Measurements from ENCODE around the gene KLF14.
"Not testable (repeated sequence)": the region's sequence is repeated elsewhere in the genome, so short reads cannot be mapped to it uniquely, and the experiment has no call there.

Gene KLF14

DNA sequence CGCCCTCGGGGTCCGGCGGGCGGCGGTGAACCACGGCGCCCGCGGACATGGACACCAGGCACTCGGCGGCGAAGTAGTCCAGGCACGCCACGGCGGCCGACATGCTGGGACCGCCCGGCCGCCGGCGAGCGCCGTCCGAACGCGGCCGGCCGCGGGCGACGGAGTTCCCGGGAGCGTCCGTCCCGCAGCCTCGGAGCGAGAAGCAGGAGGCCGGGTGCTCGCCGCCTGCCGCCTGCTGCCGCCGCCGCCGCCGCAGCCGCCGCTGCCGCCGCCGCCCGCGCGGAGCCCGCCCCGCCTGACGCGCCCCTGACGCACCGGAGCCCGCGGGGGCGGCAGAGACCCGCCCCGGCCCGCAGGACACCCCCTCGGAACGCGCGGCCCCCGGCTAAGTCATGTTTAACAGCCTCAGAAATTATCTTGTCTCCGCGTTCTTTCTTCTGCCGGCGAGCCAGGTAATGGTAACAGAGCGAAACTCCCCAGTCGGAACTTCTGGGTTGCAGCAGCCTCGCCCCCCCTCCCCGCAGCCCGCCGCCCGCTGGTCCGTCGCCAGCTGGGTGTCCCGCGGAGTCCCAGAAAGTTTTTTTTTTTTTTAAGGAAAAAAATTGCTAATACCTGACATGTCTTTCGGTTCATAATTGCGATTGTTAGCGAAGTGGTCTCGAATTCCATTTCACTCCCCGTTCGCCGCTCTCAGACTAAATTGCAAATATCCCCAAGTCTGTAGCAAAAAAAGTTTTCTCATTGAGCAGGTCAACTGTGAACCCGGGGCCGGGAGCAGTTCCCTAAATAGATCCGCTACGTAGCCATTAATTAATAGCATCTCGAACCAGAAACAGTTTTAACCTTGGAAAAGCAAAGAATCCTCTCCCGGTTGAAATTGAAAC is at the start of gene KLF14:
TSS of gene KLF14 (minus strand) at position 277 of the 884 bp plus-strand sequence. CDS start at position 103, 174 bp downstream.
- DNase-seq (ENCODE audit: low read depth in 2 of 2, low spot score in 1 of 2) = no peak

DNA sequence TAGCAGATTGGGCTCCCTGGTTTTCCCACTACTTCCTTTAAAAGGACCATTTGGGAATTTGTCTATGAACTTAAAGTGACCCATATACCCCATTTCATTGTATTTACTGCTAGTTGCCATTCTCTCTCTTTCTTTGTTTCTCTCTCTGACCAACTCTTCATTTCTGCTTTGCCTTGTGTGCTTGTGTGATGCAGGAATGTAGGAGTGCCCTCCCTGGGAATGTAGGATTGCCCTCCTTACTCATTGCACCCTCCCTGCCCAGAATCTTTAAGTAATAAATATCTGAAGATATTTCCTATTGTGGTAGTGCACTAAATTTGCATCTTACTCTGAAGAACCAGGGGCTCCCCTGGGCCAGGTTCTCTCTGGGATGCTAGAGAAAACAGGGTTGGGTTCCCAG is 47.3 kb upstream of the KLF14 start:
- DNase-seq (ENCODE audit: low read depth in 2 of 2, low spot score in 1 of 2) = no peak

GRCh38 chr7:130777426-130777825 is 43.4 kb upstream of the KLF14 start:
- DNase-seq (ENCODE audit: low read depth in 2 of 2, low spot score in 1 of 2) = no peak

- DNase-seq (ENCODE audit: low read depth in 2 of 2, low spot score in 1 of 2) = not testable (repeated sequence)
Measured at GRCh38 chr7:130772456-130772855, 38.4 kb upstream of the KLF14 start.

DNA sequence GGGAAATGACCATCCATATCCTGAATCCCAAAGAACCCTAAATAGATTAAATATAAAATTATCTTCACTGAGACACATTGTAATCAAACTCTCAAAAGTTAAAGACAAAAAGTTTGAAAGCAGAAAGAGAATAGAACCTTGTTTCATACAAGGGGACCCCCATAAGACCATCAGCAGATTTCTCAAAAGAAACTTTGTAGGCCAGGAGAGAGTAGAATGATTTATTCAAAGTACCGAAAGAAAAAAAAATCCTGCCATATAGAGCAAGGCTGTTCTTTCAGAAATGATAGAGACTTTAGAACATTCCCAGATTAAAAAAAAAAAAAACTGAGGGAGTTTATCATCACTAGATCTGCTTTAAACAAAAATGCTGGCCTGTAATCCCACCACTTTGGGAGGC is 34.8 kb upstream of the KLF14 start:
- DNase-seq (ENCODE audit: low read depth in 2 of 2, low spot score in 1 of 2) = no peak

DNA sequence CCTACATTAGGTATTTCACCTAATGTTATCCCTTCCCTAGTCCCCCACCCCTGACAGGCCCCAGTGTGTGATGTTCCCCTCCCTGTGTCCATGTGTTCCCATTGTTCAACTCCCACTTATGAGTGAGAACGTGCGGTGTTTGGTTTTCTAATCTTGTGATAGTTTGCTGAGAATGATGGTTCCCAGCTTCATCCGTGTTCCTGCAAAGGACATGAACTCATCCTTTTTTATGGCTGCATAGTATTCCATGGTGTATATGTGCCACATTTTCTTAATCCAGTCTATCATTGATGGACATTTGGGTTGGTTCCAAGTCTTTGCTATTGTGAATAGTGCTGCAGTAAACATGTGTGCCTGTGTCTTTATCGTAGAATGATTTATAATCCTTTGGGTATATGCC is 30.6 kb upstream of the KLF14 start:
- not testable (repeated sequence) for DNase-seq (ENCODE audit: low read depth in 2 of 2, low spot score in 1 of 2)

- no peak for DNase-seq (ENCODE audit: low read depth in 2 of 2, low spot score in 1 of 2)
Measured at GRCh38 chr7:130758429-130759056, 24.5 kb upstream of the KLF14 start.

GRCh38 chr7:130756316-130756715 is 22.3 kb upstream of the KLF14 start:
- DNase-seq (ENCODE audit: low read depth in 2 of 2, low spot score in 1 of 2) = no peak

- DNase-seq (ENCODE audit: low read depth in 2 of 2, low spot score in 1 of 2) = no peak
Measured at GRCh38 chr7:130752424-130752823, 18.4 kb upstream of the KLF14 start.

DNA sequence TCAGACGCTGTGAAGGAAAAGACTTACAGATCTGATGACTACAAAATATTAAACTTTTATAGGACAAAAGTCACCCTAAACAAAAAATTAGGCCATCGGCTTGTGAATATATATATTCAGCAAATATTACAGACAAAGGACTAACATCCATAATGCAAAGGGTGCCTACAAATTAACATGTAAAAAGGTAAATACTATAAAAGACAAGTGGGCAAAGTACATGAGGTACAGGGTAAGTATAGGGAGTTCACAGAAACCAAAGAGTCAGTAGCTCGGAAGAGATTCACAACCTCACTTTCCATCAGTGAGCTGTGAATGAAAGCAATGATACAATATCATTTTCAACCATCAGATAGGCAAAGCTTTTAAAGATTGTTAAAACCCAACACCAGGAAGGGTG is 16.7 kb upstream of the KLF14 start:
- no peak for DNase-seq (ENCODE audit: low read depth in 2 of 2, low spot score in 1 of 2)

GRCh38 chr7:130748531-130749389 is 14.8 kb upstream of the KLF14 start:
- no peak for DNase-seq (ENCODE audit: low read depth in 2 of 2, low spot score in 1 of 2)

DNA sequence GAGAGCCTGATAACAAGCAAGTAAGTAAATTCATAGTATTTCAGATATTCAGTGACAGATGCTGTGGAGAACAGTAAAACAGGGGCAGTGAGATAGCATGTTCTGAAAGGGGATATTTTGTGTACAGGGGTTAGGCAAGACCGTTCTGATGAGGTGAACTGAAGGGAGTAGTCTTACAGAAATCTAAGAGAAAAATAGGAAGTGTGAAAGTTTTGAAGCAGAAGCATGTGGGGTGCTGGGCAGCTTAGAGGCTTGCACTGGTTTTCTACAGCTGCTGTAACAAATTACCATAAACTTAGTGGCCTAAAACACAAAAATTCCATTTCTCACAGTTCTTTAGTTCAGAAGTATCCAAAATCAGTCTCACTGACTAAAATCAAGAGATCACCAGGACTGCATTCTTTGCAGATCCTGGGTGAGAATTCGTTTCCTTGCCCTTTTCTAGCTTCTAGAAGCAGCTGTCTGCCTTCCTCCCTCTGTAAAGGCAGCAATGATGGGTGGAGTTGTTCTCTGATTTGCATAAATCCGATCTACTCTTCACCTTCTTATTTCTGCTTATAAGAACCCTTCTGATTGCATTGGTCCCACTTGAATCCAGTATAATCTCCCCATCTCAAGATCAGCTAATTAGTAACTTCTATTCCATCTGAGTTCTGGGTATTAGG is 7.5 kb upstream of the KLF14 start:
- DNase-seq (ENCODE audit: low read depth in 2 of 2, low spot score in 1 of 2) = no peak

GRCh38 chr7:130740606-130741005 is 6.6 kb upstream of the KLF14 start:
- DNase-seq (ENCODE audit: low read depth in 2 of 2, low spot score in 1 of 2) = no peak

DNA sequence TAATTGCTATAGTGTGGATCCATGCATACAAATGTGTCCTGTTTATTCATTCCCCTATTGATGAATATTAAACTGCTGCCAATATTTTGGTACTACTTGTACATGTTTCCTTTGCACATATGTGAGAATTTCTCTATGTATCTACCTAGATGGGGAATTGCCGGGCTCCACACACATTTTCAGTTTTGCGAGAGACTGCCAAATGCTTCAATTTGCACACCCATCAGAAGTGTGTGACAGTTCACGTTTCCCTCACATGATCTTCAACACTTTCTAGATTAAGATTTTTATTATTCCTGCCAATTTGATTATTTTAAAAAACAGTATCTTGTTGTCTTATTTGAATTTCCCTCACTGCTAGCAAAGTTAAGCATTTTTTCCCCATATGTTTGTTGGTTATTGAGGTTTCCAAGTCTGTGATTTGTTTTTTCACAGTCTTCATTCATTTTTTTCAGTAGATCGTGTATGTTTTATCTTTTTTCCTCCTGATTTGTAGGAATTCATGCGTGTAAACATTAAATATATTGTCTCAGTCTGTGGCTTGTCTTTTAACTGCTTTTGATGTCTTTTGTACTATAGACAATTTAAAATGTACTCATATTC is 2.4 kb upstream of the KLF14 start:
- DNase-seq (ENCODE audit: low read depth in 2 of 2, low spot score in 1 of 2) = no peak

- DNase-seq (ENCODE audit: low read depth in 2 of 2, low spot score in 1 of 2) = no peak
Measured at GRCh38 chr7:130734815-130735716, 1.1 kb upstream of the KLF14 start.

- DNase-seq (ENCODE audit: low read depth in 2 of 2, low spot score in 1 of 2) = no peak
Measured at GRCh38 chr7:130732980-130733930, 752 bp downstream of the KLF14 start.

GRCh38 chr7:130723784-130724183 is 10.2 kb downstream of the KLF14 start:
- DNase-seq (ENCODE audit: low read depth in 2 of 2, low spot score in 1 of 2) = no peak

DNA sequence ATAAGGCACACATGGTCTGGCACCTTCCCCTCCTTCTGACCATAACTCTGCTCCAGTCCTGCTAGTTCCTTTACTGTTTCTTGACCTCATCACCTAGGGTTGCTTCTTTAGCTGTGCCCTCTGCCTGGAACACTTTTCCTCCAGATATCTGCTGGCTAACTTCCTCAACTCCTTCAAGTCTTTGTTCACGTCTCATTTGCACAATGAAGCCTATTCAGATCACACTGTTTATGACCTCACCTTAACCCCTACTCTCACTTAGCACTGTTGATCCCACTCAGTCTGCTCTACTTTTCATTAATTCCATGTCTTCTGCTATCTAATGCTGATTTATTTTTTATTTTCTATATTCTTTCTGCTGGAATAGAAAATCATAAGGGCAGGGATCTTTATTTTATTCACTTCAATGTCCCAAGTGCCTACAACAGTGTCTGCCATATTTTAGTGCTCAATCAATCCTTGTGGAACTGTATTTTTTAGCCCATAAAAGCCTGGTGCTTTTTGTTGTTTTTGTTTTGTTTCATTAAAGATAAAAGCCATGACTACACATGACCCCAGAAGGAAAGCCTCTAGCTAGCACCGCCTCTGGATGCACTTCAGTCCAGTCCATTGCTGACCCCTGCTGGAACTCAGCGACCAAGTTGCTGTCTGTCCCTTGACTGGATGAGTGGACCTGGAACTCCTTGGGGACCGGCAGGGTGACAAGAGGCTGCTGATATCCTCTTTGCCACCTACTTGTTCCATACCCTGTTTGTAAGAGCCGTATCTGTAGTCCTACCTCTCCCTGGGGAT is 12.3 kb downstream of the KLF14 start:
- DNase-seq (ENCODE audit: low read depth in 2 of 2, low spot score in 1 of 2) = no peak
